Breast epithelium (tissue), 4 donors: ENCODE results near the gene RPL12. TPM values are rescaled to one million over a fixed set of nuclear protein-coding genes. Genes with fewer than 3 reads are reported as not detected.

ENCODE experiments used
- DNase-seq, 2 donors: peaks; one replicate each; pipeline ENCODE4 v3.0.0-alpha.2; 2019; ENCODE audit warnings: low spot score in 2 of 2
- H3K27ac ChIP-seq, 2 donors: fragments of 200-600 bp; sonication (generic) in 1 of 2; one replicate each; pipeline ENCODE4 v1.5.1; 2016 to 2019; ENCODE audit warnings: mild to moderate bottlenecking in 1 of 2
- H3K27me3 ChIP-seq, 2 donors: fragments of 200-600 bp; sonication (generic) in 1 of 2; one replicate each; pipeline versions ENCODE4 v1.5.1 to v1.6.0; 2017 to 2019; ENCODE audit warnings: control low read depth in 1 of 2, mild to moderate bottlenecking in 1 of 2
- H3K36me3 ChIP-seq: fragments of 200-600 bp; one replicate; pipeline ENCODE4 v1.5.1; 2019
- H3K4me1 ChIP-seq, 2 donors: fragments of 200-600 bp; sonication (generic); one replicate each; pipeline ENCODE4 v1.5.1; 2016 to 2019; ENCODE audit warnings: control low read depth in 1 of 2
- H3K4me3 ChIP-seq, 3 donors: fragments of 200-600 bp; sonication (generic); 1 replicate in 2 of 3; 2 replicates in 1 of 3; pipeline ENCODE4 v1.5.1; 2016 to 2019; ENCODE audit warnings: mild to moderate bottlenecking in 3 of 3, moderate library complexity in 2 of 3
- H3K9me3 ChIP-seq, 2 donors: fragments of 200-600 bp; sonication (generic) in 1 of 2; one replicate each; pipeline ENCODE4 v1.5.1; 2016 to 2019; ENCODE audit warnings: control low read depth in 1 of 2
- CTCF ChIP-seq, 3 donors: fragments of 450-650 bp; IDR thresholded peaks; one replicate each; pipeline ENCODE4 v1.5.1; 2016 to 2017; ENCODE audit warnings: antibody characterized with exemption in 3 of 3, mild to moderate bottlenecking in 3 of 3, moderate library complexity in 3 of 3
- POLR2A ChIP-seq: fragments of 450-650 bp; IDR thresholded peaks from one replicate; pipeline ENCODE4 v1.6.1; 2016; ENCODE audit warnings: antibody characterized with exemption, mild to moderate bottlenecking, moderate library complexity
- POLR2AphosphoS5 ChIP-seq, 3 donors: sonication (generic); formaldehyde crosslinking; IDR thresholded peaks; one replicate each; pipeline ENCODE4 v1.6.1; 2017; ENCODE audit warnings: antibody characterized with exemption in 3 of 3
- intact Hi-C: fragments of 100-400 bp; cut with DNase I; formaldehyde crosslinking; loops from one replicate; pipeline ENCODE4 v1.15.1; 2023; ENCODE audit warnings: low total_unique reads
- total RNA-seq, 3 donors: library from RNA; depleted of rRNA; stranded (reverse); fragments of >200 nt; gene quantifications; one replicate each; pipeline ENCODE4 v1.1.0, GENCODE V29; 2016

RPL12 gene
- total RNA-seq, 3 donors from 2014 or later: 2,790 to 3,232 (median 3,032) TPM

- no peak for TF ChIP-seq POLR2A
- no peak for TF ChIP-seq CTCF (IDR thresholded peaks at IDR 0.05)
- no peak for TF ChIP-seq POLR2AphosphoS5 (IDR thresholded peaks at IDR 0.05)
- DNase-seq: no peak
- Histone ChIP-seq H3K36me3 (peaks cover 12% of the 10 kb centered on the region), H3K9me3 (peaks cover 3 to 7% of the 10 kb centered on the region in 2 donors), H3K27me3 (no peaks in the 10 kb centered on the region), H3K27ac (peak overlapping the region; percentile 14 to 54), H3K4me3 (no peak overlapping the region), H3K4me1 (no peaks in the 10 kb centered on the region)
- intact Hi-C loops: loop anchor here (10.0 kb wide), 1 partner anchor 1530 kb away; no protein-coding TSS in a partner anchor
Observed at GRCh38 chr9:127444283-127444920, 6.8 kb downstream of the RPL12 start.

GRCh38 chr9:127438394-127438793 lies 12.8 kb downstream of the RPL12 start:
- no peak overlapping the region for H3K4me3 ChIP-seq
- H3K9me3 ChIP-seq: peaks cover 3 to 5% of the 10 kb centered on the region in 2 donors
- no peak for DNase-seq
- H3K27me3 ChIP-seq: no peaks in the 10 kb centered on the region
- H3K36me3 ChIP-seq: peaks cover 15% of the 10 kb centered on the region
- H3K4me1 ChIP-seq: no peaks in the 10 kb centered on the region
- no peak for TF ChIP-seq CTCF (IDR thresholded peaks at IDR 0.05)
- no peak for TF ChIP-seq POLR2AphosphoS5 (IDR thresholded peaks at IDR 0.05)
- TF ChIP-seq POLR2A: no peak
- intact Hi-C loops: no loop called here
- no peak overlapping the region for H3K27ac ChIP-seq

GRCh38 chr9:127437497-127438264 lies 13.5 kb downstream of the RPL12 start:
- no peaks in the 10 kb centered on the region for H3K9me3 ChIP-seq
- H3K27ac ChIP-seq: no peak overlapping the region
- no peak for TF ChIP-seq POLR2AphosphoS5 (IDR thresholded peaks at IDR 0.05)
- TF ChIP-seq CTCF (IDR thresholded peaks at IDR 0.05): no peak
- TF ChIP-seq POLR2A: no peak
- peaks cover 15% of the 10 kb centered on the region for H3K36me3 ChIP-seq
- H3K27me3 ChIP-seq: no peaks in the 10 kb centered on the region
- intact Hi-C loops: no loop called here
- no peak for DNase-seq
- no peak overlapping the region for H3K4me3 ChIP-seq
- H3K4me1 ChIP-seq: no peaks in the 10 kb centered on the region

GRCh38 chr9:127430415-127430814 lies 20.8 kb downstream of the RPL12 start:
- H3K36me3 ChIP-seq: no peaks in the 10 kb centered on the region
- H3K4me1 ChIP-seq: peaks cover 2 to 7% of the 10 kb centered on the region in 2 donors
- no peak overlapping the region for H3K4me3 ChIP-seq
- H3K9me3 ChIP-seq: no peaks in the 10 kb centered on the region
- no peaks in the 10 kb centered on the region for H3K27me3 ChIP-seq
- TF ChIP-seq CTCF (IDR thresholded peaks at IDR 0.05) (no peak), POLR2AphosphoS5 (IDR thresholded peaks at IDR 0.05) (no peak), POLR2A (no peak)
- DNase-seq: no peak
- intact Hi-C loops: no loop called here
- H3K27ac ChIP-seq: no peak overlapping the region

GRCh38 chr9:127428348-127428747 lies 22.9 kb downstream of the RPL12 start:
- intact Hi-C loops: no loop called here
- Histone ChIP-seq H3K36me3 (no peaks in the 10 kb centered on the region), H3K27ac (no peak overlapping the region), H3K4me3 (no peak overlapping the region), H3K4me1 (peaks cover 8 to 15% of the 10 kb centered on the region in 2 donors), H3K27me3 (no peaks in the 10 kb centered on the region), H3K9me3 (no peaks in the 10 kb centered on the region)
- DNase-seq: no peak
- TF ChIP-seq CTCF (IDR thresholded peaks at IDR 0.05) (no peak), POLR2A (no peak), POLR2AphosphoS5 (IDR thresholded peaks at IDR 0.05) (no peak)
